Measurements from ENCODE around the gene SLC6A9. TPM values are rescaled to one million over a fixed set of nuclear protein-coding genes. Genes with fewer than 3 reads are reported as not detected.

The SLC6A9 gene
- total RNA-seq, 1 donor from 2014 or later: 22.8 TPM

DNA sequence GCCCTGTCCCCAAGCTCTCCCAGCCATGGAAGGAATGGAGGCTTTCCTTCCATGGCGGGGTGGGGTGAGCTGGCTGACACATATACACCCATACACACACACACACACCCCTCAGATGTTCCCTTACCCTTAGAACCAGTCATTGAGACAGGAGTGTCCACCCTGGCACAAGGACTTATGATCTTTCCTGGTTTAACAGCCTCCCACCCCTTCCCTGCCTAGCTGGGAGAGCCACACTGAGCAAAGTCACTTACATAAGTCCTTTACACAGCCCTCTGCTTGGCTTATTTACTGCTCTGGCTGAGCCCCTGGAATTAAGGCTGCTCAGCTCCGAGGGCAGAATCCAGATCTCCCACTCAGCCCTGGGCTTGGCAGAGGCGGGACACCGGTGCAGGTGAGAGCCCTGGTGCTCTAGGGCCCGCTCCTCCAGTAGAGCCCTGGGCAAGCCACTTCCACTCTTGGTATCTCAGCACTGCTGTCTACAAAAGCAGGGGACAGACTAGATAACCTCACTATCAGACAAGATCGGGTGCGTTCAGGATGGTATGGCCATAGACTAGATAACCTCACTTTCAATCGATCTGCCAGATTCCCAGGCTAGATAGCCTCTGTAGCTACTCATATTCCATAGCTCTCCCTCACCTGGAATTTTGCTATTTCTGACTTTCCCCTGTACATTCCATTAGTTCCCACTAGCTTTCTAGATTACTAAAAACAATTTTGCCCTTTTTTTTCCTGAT lies 16.7 kb downstream of the SLC6A9 start:
- Mint-ChIP-seq H3K27me3 (ENCODE audit: low read depth) (no peaks in the 10 kb centered on the region), H3K27ac (ENCODE audit: unreplicated experiment) (peak overlapping the region; percentile 47), H3K9me3 (no peaks in the 10 kb centered on the region), H3K4me1 (peaks cover 50% of the 10 kb centered on the region), H3K4me3 (no peak overlapping the region), H3K36me3 (ENCODE audit: low read depth) (no peaks in the 10 kb centered on the region)
- TF ChIP-seq, protein P1, sequence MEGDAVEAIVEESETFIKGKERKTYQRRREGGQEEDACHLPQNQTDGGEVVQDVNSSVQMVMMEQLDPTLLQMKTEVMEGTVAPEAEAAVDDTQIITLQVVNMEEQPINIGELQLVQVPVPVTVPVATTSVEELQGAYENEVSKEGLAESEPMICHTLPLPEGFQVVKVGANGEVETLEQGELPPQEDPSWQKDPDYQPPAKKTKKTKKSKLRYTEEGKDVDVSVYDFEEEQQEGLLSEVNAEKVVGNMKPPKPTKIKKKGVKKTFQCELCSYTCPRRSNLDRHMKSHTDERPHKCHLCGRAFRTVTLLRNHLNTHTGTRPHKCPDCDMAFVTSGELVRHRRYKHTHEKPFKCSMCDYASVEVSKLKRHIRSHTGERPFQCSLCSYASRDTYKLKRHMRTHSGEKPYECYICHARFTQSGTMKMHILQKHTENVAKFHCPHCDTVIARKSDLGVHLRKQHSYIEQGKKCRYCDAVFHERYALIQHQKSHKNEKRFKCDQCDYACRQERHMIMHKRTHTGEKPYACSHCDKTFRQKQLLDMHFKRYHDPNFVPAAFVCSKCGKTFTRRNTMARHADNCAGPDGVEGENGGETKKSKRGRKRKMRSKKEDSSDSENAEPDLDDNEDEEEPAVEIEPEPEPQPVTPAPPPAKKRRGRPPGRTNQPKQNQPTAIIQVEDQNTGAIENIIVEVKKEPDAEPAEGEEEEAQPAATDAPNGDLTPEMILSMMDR (conservative IDR thresholded peaks at IDR 0.05): no peak
- no peak for DNase-seq (ENCODE audit: low read depth, low spot score)

DNA sequence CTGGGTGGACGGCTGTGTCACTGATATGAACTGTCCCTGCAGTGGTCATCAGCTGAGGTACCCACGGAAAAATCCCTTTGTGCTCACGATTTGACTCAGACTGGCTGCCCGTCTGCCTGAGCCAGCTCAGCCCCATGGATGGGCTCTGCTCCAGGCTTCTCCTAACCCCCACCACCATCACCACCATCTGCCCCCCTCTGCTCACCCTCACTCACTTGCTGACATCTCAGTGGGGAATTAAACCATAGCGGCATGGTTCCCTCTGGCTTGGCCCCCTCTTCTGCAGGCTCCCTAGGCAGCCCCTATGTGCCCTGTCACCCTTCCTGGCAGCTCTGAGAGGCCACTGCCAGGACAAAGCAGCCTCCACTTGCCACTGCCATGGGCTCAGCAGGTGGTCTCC lies 17.3 kb downstream of the SLC6A9 start:
- Mint-ChIP-seq H3K4me3 (no peak overlapping the region), H3K36me3 (ENCODE audit: low read depth) (no peaks in the 10 kb centered on the region), H3K27me3 (ENCODE audit: low read depth) (no peaks in the 10 kb centered on the region), H3K9me3 (no peaks in the 10 kb centered on the region), H3K4me1 (peaks cover 50% of the 10 kb centered on the region), H3K27ac (ENCODE audit: unreplicated experiment) (peak overlapping the region; percentile 25)
- no peak for DNase-seq (ENCODE audit: low read depth, low spot score)
- TF ChIP-seq, protein P1 (conservative IDR thresholded peaks at IDR 0.05): no peak

DNA sequence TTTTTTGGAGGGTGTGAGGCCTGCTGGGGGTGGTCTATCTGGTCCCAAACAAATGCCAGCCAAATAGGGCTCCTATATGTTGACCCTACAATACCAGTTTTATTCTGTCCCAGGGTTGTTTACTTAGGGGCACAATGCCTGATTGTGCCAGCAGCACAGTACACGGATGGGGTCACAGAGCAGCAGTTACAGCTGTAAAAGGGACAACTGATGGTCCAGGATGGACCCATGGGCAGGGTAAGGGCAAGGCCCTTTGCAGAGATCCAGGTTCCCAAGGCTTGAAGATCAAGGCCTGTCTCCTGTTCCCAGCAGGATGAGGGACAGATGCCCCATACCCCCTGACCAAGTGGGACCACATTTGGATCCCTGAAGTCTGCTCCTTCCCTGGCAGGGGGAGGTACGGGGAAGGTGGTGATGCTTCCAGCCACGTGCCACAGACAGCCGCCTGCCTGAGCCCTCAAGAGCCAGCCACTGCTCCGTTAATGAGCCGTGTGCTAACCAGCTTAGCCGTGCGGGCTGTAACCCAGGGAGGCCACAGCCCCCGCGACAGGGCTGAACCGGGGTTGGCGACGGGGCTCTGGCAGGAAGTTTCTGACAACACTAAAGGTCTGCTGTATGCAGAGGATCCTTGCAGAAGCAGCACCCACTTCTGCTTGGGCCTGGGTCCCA lies 18.2 kb downstream of the SLC6A9 start:
- Mint-ChIP-seq H3K36me3 (ENCODE audit: low read depth) (no peaks in the 10 kb centered on the region), H3K9me3 (no peaks in the 10 kb centered on the region), H3K4me1 (peaks cover 50% of the 10 kb centered on the region), H3K4me3 (no peak overlapping the region), H3K27ac (ENCODE audit: unreplicated experiment) (no peak overlapping the region), H3K27me3 (ENCODE audit: low read depth) (no peaks in the 10 kb centered on the region)
- DNase-seq (ENCODE audit: low read depth, low spot score): no peak
- TF ChIP-seq, protein P1 (conservative IDR thresholded peaks at IDR 0.05): no peak

DNA sequence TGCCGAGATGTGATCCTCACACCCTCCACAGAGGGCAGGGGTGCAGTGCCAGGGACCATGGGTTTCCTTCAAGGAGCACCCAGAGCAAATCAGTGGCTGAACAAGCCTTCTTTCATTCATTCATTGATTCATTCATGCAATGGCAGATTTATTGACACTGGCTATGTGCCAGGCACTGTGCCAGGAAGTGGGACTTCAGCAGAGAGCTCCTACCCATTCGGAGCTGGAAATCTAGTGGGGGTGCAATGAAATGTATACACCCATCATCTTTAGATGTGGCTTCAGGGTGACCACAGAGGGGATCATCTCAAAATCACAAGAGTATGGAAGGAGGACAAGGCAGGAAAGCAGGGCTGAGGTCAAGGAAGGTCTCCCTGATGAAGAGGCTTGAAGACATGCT lies 18.9 kb downstream of the SLC6A9 start:
- H3K4me3 Mint-ChIP-seq: no peak overlapping the region
- peaks cover 50% of the 10 kb centered on the region for H3K4me1 Mint-ChIP-seq
- TF ChIP-seq, protein P1 (conservative IDR thresholded peaks at IDR 0.05): no peak
- H3K9me3 Mint-ChIP-seq: no peaks in the 10 kb centered on the region
- H3K27me3 Mint-ChIP-seq (ENCODE audit: low read depth): no peaks in the 10 kb centered on the region
- no peak overlapping the region for H3K27ac Mint-ChIP-seq (ENCODE audit: unreplicated experiment)
- no peaks in the 10 kb centered on the region for H3K36me3 Mint-ChIP-seq (ENCODE audit: low read depth)
- DNase-seq (ENCODE audit: low read depth, low spot score): no peak

DNA sequence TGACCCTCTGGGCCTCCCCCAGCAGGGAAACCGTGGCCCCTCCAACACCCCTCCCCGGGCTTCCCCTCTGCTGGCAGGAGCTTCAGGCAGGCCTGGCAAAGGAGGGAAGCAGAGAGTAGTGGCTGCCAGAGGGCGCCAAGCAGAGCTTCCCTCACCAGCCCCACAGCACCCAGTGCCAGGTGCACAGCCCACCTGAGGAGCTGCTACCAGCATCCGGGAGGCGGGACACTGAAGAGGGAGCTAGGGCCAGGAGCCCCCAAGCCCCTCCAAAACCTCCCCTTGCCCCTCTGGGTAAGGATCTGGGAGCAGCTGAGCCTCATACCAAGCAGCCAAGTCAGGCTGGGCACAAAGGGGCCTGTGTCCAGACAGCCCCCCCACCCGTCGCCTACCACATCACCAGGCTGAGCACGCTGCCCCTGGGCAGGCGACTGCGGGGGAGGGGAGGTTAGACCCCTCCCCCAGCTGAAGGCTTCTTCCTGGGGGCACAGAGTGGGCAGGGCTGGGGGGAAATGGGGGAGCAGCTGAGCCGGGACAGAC lies 20.3 kb downstream of the SLC6A9 start:
- peaks cover 38% of the 10 kb centered on the region for H3K4me1 Mint-ChIP-seq
- H3K27me3 Mint-ChIP-seq (ENCODE audit: low read depth): no peaks in the 10 kb centered on the region
- H3K4me3 Mint-ChIP-seq: no peak overlapping the region

More for the DNA sequence above, 20.3 kb downstream of the SLC6A9 start:
- DNase-seq (ENCODE audit: low read depth, low spot score): no peak
- H3K9me3 Mint-ChIP-seq: no peaks in the 10 kb centered on the region
- TF ChIP-seq, protein P1 (conservative IDR thresholded peaks at IDR 0.05): no peak
- H3K27ac Mint-ChIP-seq (ENCODE audit: unreplicated experiment): no peak overlapping the region
- H3K36me3 Mint-ChIP-seq (ENCODE audit: low read depth): no peaks in the 10 kb centered on the region

Measured in neural crest cell (in vitro differentiated cells).